Endothelial cell of umbilical vein (primary cell): ENCODE results near the gene DNAJB13. TPM values are rescaled to one million over a fixed set of nuclear protein-coding genes. Genes with fewer than 3 reads are reported as not detected.

Experiments used
- BruUV-seq: library from RNA; stranded (reverse); fragments of 400-500 nt; replicated peaks from 2 replicates; lab custom pipeline; 2021; lab: Mats Ljungman, UMichigan
- CTCF ChIA-PET: fragments of 300-600, 350-600 bp; sonication (Branson Sonifier 250); formaldehyde crosslinking; loops from one replicate; lab custom pipeline; 2021; ENCODE audit warnings: antibody characterized with exemption, inconsistent platforms; lab: Charles Lee
- POLR2A ChIA-PET: fragments of 300-600, 350-600 bp; sonication (Branson Sonifier 250); formaldehyde crosslinking; loops from one replicate; lab custom pipeline; 2021; ENCODE audit warnings: antibody characterized with exemption, inconsistent platforms; lab: Charles Lee
- DNase-seq: peaks from one replicate; pipeline ENCODE4 v3.0.0-alpha.2; 2011; ENCODE audit warnings: low read depth, low spot score
- FAIRE-seq: peaks from 2 replicates; lab custom pipeline; 2011; peaks lifted over from hg19 to GRCh38; lab: Jason Lieb, UNC
- H2AFZ ChIP-seq: 2 replicates; pipeline ENCODE4 v1.6.0; 2012; ENCODE audit warnings: low read depth, low read length, control low read depth, inconsistent platforms
- H3K27ac ChIP-seq: 2 replicates; pipeline ENCODE4 v1.5.1; 2011; ENCODE audit warnings: low read depth, mild to moderate bottlenecking, control low read depth, low read length, moderate library complexity; ENCODE audit not compliant: insufficient read depth
- H3K27me3 ChIP-seq, 2 experiments: 2 replicates each; pipeline versions ENCODE4 v1.6.0 to v1.6.1; 2011; ENCODE audit warnings: low read length in 2 of 2, mixed read lengths in 1 of 2; ENCODE audit not compliant: control insufficient read depth in 2 of 2, insufficient read depth in 2 of 2
- H3K36me3 ChIP-seq, 2 experiments: 2 replicates in 1 of 2; 3 replicates in 1 of 2; pipeline ENCODE4 v1.5.1; 2011; ENCODE audit warnings: low read length in 2 of 2, mild to moderate bottlenecking in 1 of 2, moderate library complexity in 1 of 2; ENCODE audit not compliant: control insufficient read depth in 2 of 2, insufficient read depth in 2 of 2; ENCODE audit errors: extremely low read depth in 1 of 2
- H3K4me1 ChIP-seq: 3 replicates; pipeline ENCODE4 v1.5.1; 2011; ENCODE audit warnings: mild to moderate bottlenecking, low read length; ENCODE audit not compliant: control insufficient read depth, insufficient read depth; ENCODE audit errors: extremely low read depth
- H3K4me2 ChIP-seq: 2 replicates; pipeline ENCODE4 v1.6.1; 2011; ENCODE audit warnings: low read length, control low read depth, mixed read lengths; ENCODE audit not compliant: insufficient read depth
- H3K4me3 ChIP-seq, 3 experiments: fragments of 200-600 bp in 1 of 3; sonication (generic), shearing (Covaris generic) in 1 of 3; replicated peaks in 1 of 3; 2 replicates each; pipeline ENCODE4 v1.5.1; 2011 to 2016; ENCODE audit warnings: control low read depth in 3 of 3, low read length in 3 of 3, mild to moderate bottlenecking in 2 of 3, inconsistent platforms in 1 of 3, low read depth in 1 of 3, moderate library complexity in 1 of 3; ENCODE audit not compliant: insufficient read depth in 1 of 3
- H3K79me2 ChIP-seq: 2 replicates; pipeline ENCODE4 v1.6.0; 2012; ENCODE audit warnings: low read length, inconsistent platforms; ENCODE audit not compliant: control insufficient read depth, insufficient read depth
- H3K9ac ChIP-seq: replicated peaks from 2 replicates; pipeline ENCODE3; 2011; ENCODE audit warnings: low read length, control low read depth; ENCODE audit not compliant: insufficient read depth; ENCODE audit errors: extremely low read depth
- H3K9me1 ChIP-seq: replicated peaks from 3 replicates; pipeline ENCODE4 v1.6.0; 2011; ENCODE audit warnings: mild to moderate bottlenecking, low read length; ENCODE audit not compliant: control insufficient read depth, insufficient read depth; ENCODE audit errors: extremely low read depth
- H3K9me3 ChIP-seq: replicated peaks from 2 replicates; pipeline ENCODE4 v1.5.1; 2012; ENCODE audit warnings: low read length, inconsistent platforms; ENCODE audit not compliant: control insufficient read depth, insufficient read depth
- H4K20me1 ChIP-seq: replicated peaks from 2 replicates; pipeline ENCODE3; 2011; ENCODE audit warnings: mild to moderate bottlenecking, low read length; ENCODE audit not compliant: control insufficient read depth, insufficient read depth; ENCODE audit errors: extremely low read depth
- CTCF ChIP-seq, 2 donors: IDR thresholded peaks; 1 replicate in 1 of 2; 2 replicates in 1 of 2; pipeline ENCODE4 v1.5.1; 2011; ENCODE audit warnings: low read length in 2 of 2, mild to moderate bottlenecking in 2 of 2, moderate library complexity in 2 of 2, control low read depth in 1 of 2, inconsistent platforms in 1 of 2, low read depth in 1 of 2; ENCODE audit not compliant: insufficient read depth in 1 of 2; ENCODE audit errors: extremely low read depth in 1 of 2
- EZH2 ChIP-seq: IDR thresholded peaks from 2 replicates; pipeline ENCODE4 v1.6.1; 2012; ENCODE audit warnings: borderline replicate concordance, low read depth, mild to moderate bottlenecking, moderate library complexity, low read length, inconsistent platforms; ENCODE audit not compliant: severe bottlenecking
- FOS ChIP-seq: IDR thresholded peaks from 2 replicates; pipeline ENCODE4 v1.6.1; 2011; ENCODE audit warnings: mild to moderate bottlenecking, low read length, moderate library complexity, borderline replicate concordance; ENCODE audit not compliant: insufficient read depth
- GATA2 ChIP-seq: IDR thresholded peaks from 2 replicates; pipeline ENCODE4 v1.7.0; 2011; ENCODE audit warnings: low read depth, mild to moderate bottlenecking, moderate library complexity, mixed read lengths, low read length; ENCODE audit not compliant: insufficient read length, insufficient read depth
- JUN ChIP-seq: IDR thresholded peaks from 2 replicates; pipeline ENCODE4 v1.6.1; 2011; ENCODE audit warnings: borderline replicate concordance, low read depth; ENCODE audit not compliant: insufficient read length, insufficient read depth
- MAX ChIP-seq: IDR thresholded peaks from 2 replicates; pipeline ENCODE4 v1.6.1; 2011; ENCODE audit not compliant: insufficient read depth, insufficient read length
- MYC ChIP-seq: IDR thresholded peaks from one replicate; pipeline ENCODE4 v1.6.1; 2011; ENCODE audit warnings: mild to moderate bottlenecking, low read depth, low read length
- POLR2A ChIP-seq: IDR thresholded peaks from 2 replicates; pipeline ENCODE4 v1.6.1; 2012; ENCODE audit warnings: low read depth, mild to moderate bottlenecking, control low read depth, low read length
- POLR2AphosphoS5 ChIP-seq: IDR thresholded peaks from 2 replicates; pipeline ENCODE4 v1.6.1; 2012; ENCODE audit warnings: low read depth, mild to moderate bottlenecking, control low read depth, low read length, moderate library complexity; ENCODE audit not compliant: insufficient read depth
- dilution Hi-C: fragments of 300-500 bp; cut with MboI; formaldehyde crosslinking; loops from one replicate; pipeline ENCODE4 v1.15.0; 2019; ENCODE audit warnings: low sequenced_read_pairs; ENCODE audit not compliant: extremely low pct_ligation_motif_present
- intact Hi-C: fragments of 100-400 bp; cut with micrococcal nuclease; formaldehyde crosslinking; loops from one replicate; pipeline ENCODE4 v1.10.0; 2022
- polyA plus RNA-seq, 4 experiments: library from polyadenylated mRNA; depleted of rRNA in 3 of 4; stranded (reverse) in 3 of 4; unstranded in 1 of 4; fragments of >200 nt; gene quantifications; 2 replicates each; pipeline versions ENCODE4 v1.2.1 to v1.2.3, GENCODE V29; 2011 to 2012; ENCODE audit warnings: missing spikeins in 1 of 4
- total RNA-seq: library from RNA; stranded (reverse); gene quantifications from 2 replicates; pipeline ENCODE4 v1.2.3, GENCODE V29; 2021

DNAJB13 gene
- total and polyA plus RNA-seq, 2 donors (not counting 3 experiments of a cell fraction or from before 2014, with no cell fraction given) = 0.07 to 0.46 TPM

- BruUV-seq = no TSS peak
- Histone ChIP-seq H2AFZ (no peak overlapping the region), H3K27ac (no peak overlapping the region), H3K9me1 (no peaks in the 10 kb centered on the region), H3K4me3 (no peak overlapping the region), H3K79me2 (no peaks in the 10 kb centered on the region), H3K36me3 (peaks cover 0 to 7% of the 10 kb centered on the region in 2 experiments), H3K27me3 (no peaks in the 10 kb centered on the region), H3K4me2 (no peak overlapping the region), H3K9ac (no peak overlapping the region), H3K4me1 (no peaks in the 10 kb centered on the region), H4K20me1 (no peaks in the 10 kb centered on the region), H3K9me3 (no peaks in the 10 kb centered on the region)
- no peak for FAIRE-seq
- dilution Hi-C loops = no loop called here
- DNase-seq = no peak
- ChIA-PET POLR2A (no interaction called here), CTCF (interaction anchor here (1.3 to 1.4 kb wide), 2 partner anchors 10 to 14 kb away, joined by 4 to 5 read pairs; no protein-coding TSS in a partner anchor)
- intact Hi-C loops = no loop called here
- TF ChIP-seq MYC (no peak), MAX (no peak), CTCF (IDR thresholded peaks at IDR 0.05; ENCODE audit: extremely low read depth in 1 of 2, insufficient read depth in 1 of 2, low read depth in 1 of 2, low read length in 2 of 2) (no peak), FOS (no peak), GATA2 (no peak), EZH2 (no peak), POLR2A (no peak), JUN (no peak), POLR2AphosphoS5 (no peak)
Observed at GRCh38 chr11:73921180-73921579, 29.6 kb upstream of the DNAJB13 start.
